WERI-Rb-1 (cell line): ENCODE data around the gene HIVEP3.

ENCODE experiments used
- DNase-seq: peaks from one replicate; pipeline ENCODE4 v3.0.0-alpha.2; 2020
- H3K27ac ChIP-seq: fragments of 250-450 bp; sonication (Bioruptor Pico); 2 replicates; pipeline ENCODE4 v1.5.1; 2020; ENCODE audit warnings: mild to moderate bottlenecking, moderate library complexity
- H3K27me3 ChIP-seq: fragments of 250-450 bp; sonication (Bioruptor Pico); 2 replicates; pipeline ENCODE4 v1.5.1; 2021; ENCODE audit warnings: mild to moderate bottlenecking, low read depth, moderate library complexity; ENCODE audit not compliant: insufficient read depth, severe bottlenecking
- H3K36me3 ChIP-seq: fragments of 250-450 bp; sonication (Bioruptor Pico); 2 replicates; pipeline ENCODE4 v1.5.1; 2020; ENCODE audit warnings: mild to moderate bottlenecking, moderate library complexity
- H3K4me3 ChIP-seq: 2 replicates; pipeline ENCODE4 v1.5.1; 2011; ENCODE audit warnings: low read depth, mild to moderate bottlenecking, control low read depth, low read length
- H3K9me3 ChIP-seq: fragments of 250-450 bp; sonication (Bioruptor Pico); 2 replicates; pipeline ENCODE4 v1.5.1; 2021; ENCODE audit warnings: mild to moderate bottlenecking, moderate library complexity; ENCODE audit not compliant: severe bottlenecking
- CTCF ChIP-seq: IDR thresholded peaks from 2 replicates; pipeline ENCODE4 v1.5.1; 2011; ENCODE audit warnings: low read depth, mild to moderate bottlenecking, control low read depth, inconsistent platforms, low read length

Gene HIVEP3

DNA sequence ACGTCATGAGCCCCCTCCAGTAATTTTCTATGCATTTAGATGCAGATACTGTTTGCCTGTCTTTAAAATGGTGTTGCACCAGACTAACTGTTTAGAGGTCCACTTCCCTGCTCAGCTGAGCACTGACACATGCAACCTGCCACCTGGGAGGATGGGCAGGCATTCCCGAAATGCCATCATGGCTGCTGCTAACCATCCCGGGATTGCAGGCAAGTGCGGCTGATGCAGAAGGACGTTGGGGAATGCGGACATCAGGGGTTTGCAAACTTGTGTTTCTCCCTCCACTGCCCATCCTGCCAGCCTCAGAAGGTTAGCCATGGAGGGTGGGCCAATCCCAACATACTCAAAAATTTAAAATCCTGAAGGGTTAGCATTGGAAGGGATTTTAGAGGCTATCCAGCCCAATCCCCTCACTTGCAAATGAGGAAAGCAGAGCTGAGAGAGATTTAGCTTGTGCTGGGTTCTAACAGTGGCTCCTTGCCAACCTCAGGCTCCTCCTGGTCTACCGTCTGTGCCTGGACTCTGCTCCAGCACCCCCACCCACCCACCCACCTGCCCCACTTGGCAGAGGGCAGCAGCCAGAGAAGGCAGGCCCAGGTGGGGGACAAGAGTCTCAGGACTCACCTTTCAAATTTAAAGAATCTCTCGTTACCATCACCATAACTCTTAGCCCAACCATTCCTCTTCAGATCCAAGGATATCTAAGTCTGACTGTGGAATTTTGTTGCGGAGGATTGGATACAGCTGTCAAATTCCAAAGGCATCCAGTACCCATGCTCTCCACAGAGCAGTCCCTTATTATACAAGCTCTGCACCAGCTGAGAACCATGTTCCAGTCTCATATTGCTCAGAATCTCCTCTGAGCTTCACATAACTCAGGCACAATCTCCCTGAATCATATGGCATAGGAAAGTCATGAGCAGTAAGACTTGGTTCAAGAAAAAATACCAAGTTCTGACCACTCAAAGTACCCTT, 34.2 kb downstream of the HIVEP3 start:
- no peak for TF ChIP-seq CTCF
- Histone ChIP-seq H3K36me3 (no peaks in the 10 kb centered on the region), H3K9me3 (no peaks in the 10 kb centered on the region), H3K27ac (no peak overlapping the region), H3K27me3 (no peaks in the 10 kb centered on the region), H3K4me3 (no peak overlapping the region)
- no peak for DNase-seq

DNA sequence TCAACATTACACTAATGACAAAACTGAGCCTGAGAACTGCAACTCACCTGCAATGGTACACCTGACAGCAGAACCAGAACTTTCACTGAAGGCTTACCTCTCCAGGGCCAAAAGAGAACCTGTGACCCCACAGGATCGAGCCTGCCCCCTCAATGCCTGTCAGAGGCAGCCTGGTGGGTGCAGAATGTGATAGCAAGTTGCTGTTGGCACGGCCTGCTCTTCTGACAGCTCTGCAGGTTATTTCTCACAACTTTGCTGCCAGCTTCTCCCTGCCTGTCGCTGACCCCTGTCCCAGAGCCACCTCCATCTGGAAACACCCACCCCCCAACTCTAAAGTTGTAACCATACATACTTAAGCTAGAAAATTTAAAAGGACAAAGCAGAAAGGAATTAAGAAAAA, 35.2 kb downstream of the HIVEP3 start:
- no peak overlapping the region for H3K27ac ChIP-seq

DNA sequence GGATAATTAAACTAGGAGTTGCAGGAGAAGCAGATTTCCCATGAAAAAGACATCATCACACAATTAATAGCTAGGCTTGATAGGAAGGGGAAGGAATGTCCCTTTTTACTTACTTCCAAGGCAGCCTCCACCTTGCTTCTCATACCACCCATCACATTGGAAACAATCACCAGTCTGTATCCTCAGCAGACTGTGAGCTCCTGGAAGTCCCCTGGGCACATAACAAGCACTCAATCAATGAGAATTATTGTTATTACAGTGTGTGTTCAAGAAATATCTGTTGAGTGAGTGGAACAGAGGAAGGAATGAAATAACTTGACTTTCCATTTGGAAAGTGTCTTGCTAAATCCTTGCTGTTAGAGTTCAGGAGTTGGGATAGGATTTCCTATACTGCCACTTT, 36.2 kb downstream of the HIVEP3 start:
- no peak overlapping the region for H3K4me3 ChIP-seq
- no peaks in the 10 kb centered on the region for H3K9me3 ChIP-seq
- H3K27ac ChIP-seq: no peak overlapping the region
- H3K36me3 ChIP-seq: no peaks in the 10 kb centered on the region
- no peak for DNase-seq
- H3K27me3 ChIP-seq: no peaks in the 10 kb centered on the region
- TF ChIP-seq CTCF: no peak

More for the DNA sequence above, 35.2 kb downstream of the HIVEP3 start:
- H3K36me3 ChIP-seq: no peaks in the 10 kb centered on the region
- H3K4me3 ChIP-seq: no peak overlapping the region
- no peaks in the 10 kb centered on the region for H3K9me3 ChIP-seq
- no peak for DNase-seq
- no peaks in the 10 kb centered on the region for H3K27me3 ChIP-seq
- TF ChIP-seq CTCF: no peak

GRCh38 chr1:41882068-41882477, 36.6 kb downstream of the HIVEP3 start:
- Histone ChIP-seq H3K9me3 (no peaks in the 10 kb centered on the region), H3K36me3 (no peaks in the 10 kb centered on the region), H3K27ac (no peak overlapping the region), H3K4me3 (no peak overlapping the region), H3K27me3 (no peaks in the 10 kb centered on the region)
- no peak for DNase-seq
- TF ChIP-seq CTCF: no peak

DNA sequence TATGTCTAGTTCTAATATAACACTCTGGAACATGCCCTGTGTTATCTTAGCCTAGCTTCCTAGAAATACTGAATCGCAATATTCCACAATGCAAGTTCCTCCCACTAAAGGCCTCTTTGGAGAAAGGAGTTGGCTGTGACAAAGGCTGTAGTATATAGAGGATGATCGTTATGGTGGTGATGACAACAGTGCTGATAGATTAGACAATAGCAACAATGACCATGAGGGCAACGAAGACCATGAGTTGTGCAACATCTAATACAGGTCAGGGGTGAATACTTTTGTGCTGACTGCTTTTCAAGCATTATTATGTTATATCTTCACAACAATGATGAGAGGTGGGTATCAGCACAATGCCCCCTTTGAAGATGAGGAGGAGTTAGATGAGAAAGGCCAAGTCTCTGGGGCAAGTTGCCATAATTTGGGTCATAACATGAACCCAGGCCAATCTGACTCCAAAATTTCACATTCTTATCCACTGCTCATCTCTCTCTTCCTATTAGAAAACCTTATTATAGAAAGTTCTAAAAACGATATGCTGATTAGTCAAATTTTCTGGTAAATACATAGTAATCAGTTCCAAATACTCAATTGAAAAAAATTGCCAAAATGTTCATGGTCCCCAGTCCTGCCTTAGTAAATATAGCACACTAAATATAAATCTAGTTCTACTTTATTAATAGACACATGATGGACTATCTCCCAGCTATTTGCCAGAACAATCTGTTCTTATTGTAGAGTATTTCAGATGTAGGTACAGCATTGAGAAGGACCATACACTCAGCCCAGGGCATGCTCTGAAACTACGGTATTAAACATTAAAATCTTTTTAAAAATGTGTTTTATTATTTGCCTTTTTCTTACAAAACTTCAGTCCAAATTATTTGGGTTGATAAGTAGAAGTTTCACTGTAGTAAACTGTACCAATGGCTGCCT, 37.5 kb downstream of the HIVEP3 start:
- H3K36me3 ChIP-seq: no peaks in the 10 kb centered on the region
- H3K4me3 ChIP-seq: no peak overlapping the region
- no peak for TF ChIP-seq CTCF
- no peaks in the 10 kb centered on the region for H3K27me3 ChIP-seq
- no peak overlapping the region for H3K27ac ChIP-seq
- DNase-seq: no peak
- H3K9me3 ChIP-seq: no peaks in the 10 kb centered on the region
